ENCODE data around the gene FYCO1.
A peak's percentile ranks its signal among the peaks of the same experiment; 100 is the strongest.
"Not testable (repeated sequence)": the region's sequence is repeated elsewhere in the genome, so short reads cannot be mapped to it uniquely, and the experiment has no call there.

Gene FYCO1

DNA sequence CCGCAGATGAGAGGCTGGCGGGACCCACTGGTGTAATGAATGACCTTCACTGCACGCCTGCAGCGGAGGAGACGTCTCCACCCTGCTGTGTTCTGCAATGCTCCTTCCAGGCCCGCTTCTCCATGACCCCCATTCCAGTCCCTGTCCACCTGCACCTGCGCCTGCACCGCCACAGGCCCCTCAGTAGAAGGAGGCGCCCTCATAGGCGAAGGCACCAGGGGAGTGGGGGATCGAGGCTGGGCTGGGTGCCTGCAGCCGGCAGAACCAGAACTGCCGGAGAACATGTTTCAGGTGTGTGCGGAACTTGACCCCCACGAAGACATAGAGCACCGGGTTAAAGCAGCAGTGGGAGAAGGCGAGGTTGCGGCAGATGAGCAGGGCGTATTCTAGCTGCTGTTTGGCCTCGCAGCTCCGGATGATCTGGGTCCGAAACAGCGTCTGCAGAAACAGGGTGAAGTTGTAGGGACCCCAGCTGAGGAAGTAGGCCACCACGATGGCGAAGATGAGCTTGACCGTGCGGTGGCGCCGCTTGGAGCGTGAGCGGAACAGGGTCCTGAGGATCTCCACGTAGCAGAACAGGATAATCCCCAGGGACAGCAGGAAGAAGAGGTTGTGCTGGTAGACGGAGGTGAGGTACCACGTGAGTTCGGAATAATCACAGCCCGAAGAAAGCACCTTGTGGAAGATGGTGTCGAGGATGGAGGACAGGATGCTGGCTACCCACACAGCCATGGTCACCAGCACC, 25.3 kb upstream of the FYCO1 start:
- H3K36me3 Mint-ChIP-seq = peaks cover 1% of the 10 kb centered on the region
- no peak overlapping the region for H3K4me3 Mint-ChIP-seq
- H3K4me1 Mint-ChIP-seq = no peaks in the 10 kb centered on the region
- H3K27me3 Mint-ChIP-seq = no peaks in the 10 kb centered on the region
- no peak overlapping the region for H3K27ac Mint-ChIP-seq
- H3K9me3 Mint-ChIP-seq = no peaks in the 10 kb centered on the region

GRCh38 chr3:46019707-46020106, 24.1 kb upstream of the FYCO1 start:
- H3K27ac Mint-ChIP-seq = no peak overlapping the region

GRCh38 chr3:46017720-46018119, 22.1 kb upstream of the FYCO1 start:
- no peaks in the 10 kb centered on the region for H3K4me1 Mint-ChIP-seq

More at GRCh38 chr3:46019707-46020106, 24.1 kb upstream of the FYCO1 start:
- Mint-ChIP-seq H3K9me3 (no peaks in the 10 kb centered on the region), H3K4me1 (no peaks in the 10 kb centered on the region), H3K4me3 (no peak overlapping the region), H3K36me3 (peaks cover 1% of the 10 kb centered on the region), H3K27me3 (no peaks in the 10 kb centered on the region)

GRCh38 chr3:46013316-46014094, 17.9 kb upstream of the FYCO1 start:
- H3K4me1 Mint-ChIP-seq = peaks cover 4% of the 10 kb centered on the region
- H3K27ac Mint-ChIP-seq = peak overlapping the region; percentile 66
- no peaks in the 10 kb centered on the region for H3K36me3 Mint-ChIP-seq
- no peaks in the 10 kb centered on the region for H3K9me3 Mint-ChIP-seq
- H3K27me3 Mint-ChIP-seq = peaks cover 3% of the 10 kb centered on the region
- no peak overlapping the region for H3K4me3 Mint-ChIP-seq

More at GRCh38 chr3:46017720-46018119, 22.1 kb upstream of the FYCO1 start:
- no peaks in the 10 kb centered on the region for H3K27me3 Mint-ChIP-seq
- H3K9me3 Mint-ChIP-seq = no peaks in the 10 kb centered on the region
- H3K36me3 Mint-ChIP-seq = peaks cover 1% of the 10 kb centered on the region
- no peak overlapping the region for H3K27ac Mint-ChIP-seq
- no peak overlapping the region for H3K4me3 Mint-ChIP-seq

- no peaks in the 10 kb centered on the region for H3K36me3 Mint-ChIP-seq
- peaks cover 4% of the 10 kb centered on the region for H3K4me1 Mint-ChIP-seq
- H3K4me3 Mint-ChIP-seq = no peak overlapping the region
- H3K27me3 Mint-ChIP-seq = peaks cover 3% of the 10 kb centered on the region
- H3K27ac Mint-ChIP-seq = no peak overlapping the region
- H3K9me3 Mint-ChIP-seq = no peaks in the 10 kb centered on the region
Observed at GRCh38 chr3:46012246-46012645, 16.6 kb upstream of the FYCO1 start.

DNA sequence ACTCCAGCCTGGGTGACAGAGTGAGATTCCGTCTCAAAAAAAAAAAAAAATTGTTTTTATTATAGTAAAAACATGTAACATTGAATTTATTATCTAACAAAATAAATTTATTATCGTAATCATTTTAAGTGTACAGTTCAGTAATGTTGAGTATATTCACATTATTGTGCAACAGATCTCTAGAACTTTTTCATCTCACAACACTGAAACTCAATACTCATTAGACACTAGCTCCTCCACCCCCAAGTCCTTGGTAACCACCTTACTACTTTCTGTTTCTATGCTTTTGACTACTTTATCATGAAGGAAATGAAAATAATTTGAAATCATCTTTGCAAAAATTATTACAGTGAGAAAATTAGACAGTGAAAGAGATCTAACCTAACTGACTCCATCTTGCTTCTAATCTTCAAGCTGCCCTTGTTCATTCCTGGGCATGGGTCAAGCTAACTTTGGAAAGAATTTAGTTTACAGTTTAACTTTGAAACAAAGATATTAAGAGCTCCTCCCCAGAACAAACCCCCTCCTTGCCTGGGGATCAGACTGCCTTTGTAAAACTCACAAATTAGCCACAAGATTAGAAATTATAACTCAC, 15.0 kb upstream of the FYCO1 start:
- Mint-ChIP-seq H3K4me3 (no peak overlapping the region), H3K4me1 (peaks cover 4% of the 10 kb centered on the region), H3K36me3 (no peaks in the 10 kb centered on the region), H3K27me3 (peaks cover 3% of the 10 kb centered on the region), H3K9me3 (no peaks in the 10 kb centered on the region), H3K27ac (no peak overlapping the region)

- H3K4me3 Mint-ChIP-seq = no peak overlapping the region
- peaks cover 3% of the 10 kb centered on the region for H3K27me3 Mint-ChIP-seq
Observed at GRCh38 chr3:46008058-46008457, 12.4 kb upstream of the FYCO1 start.

DNA sequence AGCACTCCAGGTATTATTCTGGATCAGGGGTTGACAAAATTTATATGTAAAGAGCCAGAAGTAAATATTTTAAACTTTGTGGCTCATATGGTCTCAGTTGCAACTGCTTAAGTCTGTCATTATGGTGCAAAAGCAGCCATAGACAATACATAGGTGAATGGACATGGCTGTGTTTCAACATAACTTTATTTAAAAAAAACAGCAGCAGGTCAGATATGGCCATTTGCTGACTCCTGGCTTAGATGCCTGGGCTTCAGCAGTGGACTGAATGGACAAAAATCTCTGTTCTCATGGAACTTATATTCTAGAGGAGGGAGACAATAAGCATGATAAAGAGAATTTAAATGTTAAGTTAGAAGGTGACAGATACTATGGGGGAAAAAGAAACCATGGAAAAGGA, 11.7 kb upstream of the FYCO1 start:
- no peak overlapping the region for H3K4me3 Mint-ChIP-seq
- no peak overlapping the region for H3K27ac Mint-ChIP-seq
- no peaks in the 10 kb centered on the region for H3K36me3 Mint-ChIP-seq
- peaks cover 4% of the 10 kb centered on the region for H3K4me1 Mint-ChIP-seq
- peaks cover 1% of the 10 kb centered on the region for H3K27me3 Mint-ChIP-seq
- no peaks in the 10 kb centered on the region for H3K9me3 Mint-ChIP-seq

More at GRCh38 chr3:46008058-46008457, 12.4 kb upstream of the FYCO1 start:
- Mint-ChIP-seq H3K9me3 (no peaks in the 10 kb centered on the region), H3K4me1 (peaks cover 4% of the 10 kb centered on the region), H3K36me3 (no peaks in the 10 kb centered on the region), H3K27ac (no peak overlapping the region)

- H3K4me1 Mint-ChIP-seq = peaks cover 4% of the 10 kb centered on the region
- H3K9me3 Mint-ChIP-seq = no peaks in the 10 kb centered on the region
- H3K36me3 Mint-ChIP-seq = no peaks in the 10 kb centered on the region
- no peak overlapping the region for H3K27ac Mint-ChIP-seq
- H3K27me3 Mint-ChIP-seq = no peaks in the 10 kb centered on the region
- no peak overlapping the region for H3K4me3 Mint-ChIP-seq
Observed at GRCh38 chr3:46006238-46007032, 10.8 kb upstream of the FYCO1 start.

GRCh38 chr3:46003706-46004105, 8.1 kb upstream of the FYCO1 start:
- not testable (repeated sequence) for H3K4me3 Mint-ChIP-seq, H3K4me1 Mint-ChIP-seq, H3K9me3 Mint-ChIP-seq, H3K27me3 Mint-ChIP-seq, H3K27ac Mint-ChIP-seq, H3K36me3 Mint-ChIP-seq

GRCh38 chr3:46001178-46001577, 5.6 kb upstream of the FYCO1 start:
- H3K9me3 Mint-ChIP-seq = no peaks in the 10 kb centered on the region
- peaks cover 1% of the 10 kb centered on the region for H3K27me3 Mint-ChIP-seq
- no peak overlapping the region for H3K27ac Mint-ChIP-seq
- H3K36me3 Mint-ChIP-seq = no peaks in the 10 kb centered on the region
- peaks cover 5% of the 10 kb centered on the region for H3K4me1 Mint-ChIP-seq
- H3K4me3 Mint-ChIP-seq = no peak overlapping the region

DNA sequence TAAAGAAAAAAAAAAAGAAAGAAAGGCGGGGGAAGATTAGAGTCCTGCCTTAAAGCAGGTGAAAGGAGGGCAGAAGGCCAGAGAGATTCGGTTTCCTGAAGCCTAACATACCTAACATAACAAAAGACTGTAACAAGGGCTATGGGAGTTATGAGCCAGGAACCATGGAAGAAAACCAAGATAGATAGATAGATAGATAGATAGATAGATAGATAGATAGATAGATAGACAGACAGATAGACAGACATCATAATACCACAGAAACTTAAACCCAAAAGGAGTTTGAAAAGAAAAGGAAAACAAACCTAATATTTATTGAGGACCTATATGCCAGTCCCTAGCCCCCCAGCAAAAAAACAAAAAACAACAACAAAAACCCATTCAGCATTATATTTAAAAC, 2.3 kb upstream of the FYCO1 start:
- no peak overlapping the region for H3K4me3 Mint-ChIP-seq
- no peak overlapping the region for H3K27ac Mint-ChIP-seq
- H3K36me3 Mint-ChIP-seq = peaks cover under 1% of the 10 kb centered on the region
- peaks cover 20% of the 10 kb centered on the region for H3K4me1 Mint-ChIP-seq
- no peaks in the 10 kb centered on the region for H3K9me3 Mint-ChIP-seq
- H3K27me3 Mint-ChIP-seq = peaks cover 1% of the 10 kb centered on the region

DNA sequence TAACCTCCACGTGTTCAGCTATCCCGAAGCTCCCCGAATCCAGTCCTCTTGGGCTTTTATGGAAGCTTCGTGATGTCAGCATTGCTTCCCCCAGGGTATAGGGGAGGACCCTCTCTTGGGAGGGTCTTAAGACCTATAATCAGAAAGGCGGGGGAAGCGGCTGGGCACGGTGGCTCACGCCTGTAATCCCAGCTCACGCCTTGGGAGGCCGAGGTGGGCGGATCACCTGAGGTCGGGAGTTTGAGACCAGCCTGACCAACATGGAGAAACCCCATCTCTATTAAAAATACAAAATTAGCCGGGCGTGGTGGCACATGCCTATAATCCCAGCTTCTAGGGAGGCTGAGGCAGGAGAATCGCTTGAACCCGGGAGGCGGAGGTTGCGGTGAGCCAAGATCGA, 1.9 kb upstream of the FYCO1 start:
- H3K27ac Mint-ChIP-seq, H3K27me3 Mint-ChIP-seq, H3K36me3 Mint-ChIP-seq, H3K9me3 Mint-ChIP-seq, H3K4me3 Mint-ChIP-seq: not testable (repeated sequence)
- H3K4me1 Mint-ChIP-seq = peaks cover 24% of the 10 kb centered on the region

- no peaks in the 10 kb centered on the region for H3K9me3 Mint-ChIP-seq
- peaks cover 47% of the 10 kb centered on the region for H3K4me1 Mint-ChIP-seq
- no peaks in the 10 kb centered on the region for H3K27me3 Mint-ChIP-seq
- H3K27ac Mint-ChIP-seq = peak overlapping the region; percentile 85
- H3K4me3 Mint-ChIP-seq = peak overlapping the region; percentile 88
- H3K36me3 Mint-ChIP-seq = peaks cover 2% of the 10 kb centered on the region
Observed at GRCh38 chr3:45994419-45995235, 997 bp downstream of the FYCO1 start.
